HG03520 (cell line): ENCODE results near the gene NEMP1.
"Not testable (repeated sequence)": the region's sequence is repeated elsewhere in the genome, so short reads cannot be mapped to it uniquely, and the experiment has no call there.

Experiments used
- ATAC-seq: cut with Tn5 transposase; IDR thresholded peaks from one replicate; pipeline ENCODE4 v1.9.1; 2021; ENCODE audit warnings: mild to moderate bottlenecking, moderate library complexity; ENCODE audit not compliant: unreplicated experiment

NEMP1 gene

GRCh38 chr12:57078519-57079404, at the start of gene NEMP1:
Gene NEMP1 (minus strand): TSS chr12:57078791. CDS start chr12:57078745, 46 bp downstream.
- peak; percentile 95 for ATAC-seq

GRCh38 chr12:57127726-57128518, 49.3 kb upstream of the NEMP1 start, which contains the start of gene LRP1:
Gene LRP1 (plus strand): TSS chr12:57128483. CDS start chr12:57128965, 482 bp downstream.
- no peak for ATAC-seq

GRCh38 chr12:57127101-57127725, 48.6 kb upstream of the NEMP1 start:
- ATAC-seq: no peak

GRCh38 chr12:57126561-57126960, 48.0 kb upstream of the NEMP1 start:
- no peak for ATAC-seq

GRCh38 chr12:57126061-57126460, 47.5 kb upstream of the NEMP1 start:
- ATAC-seq: no peak

GRCh38 chr12:57124261-57124877, 45.8 kb upstream of the NEMP1 start:
- peak; percentile 54 for ATAC-seq

GRCh38 chr12:57123813-57124212, 45.2 kb upstream of the NEMP1 start:
- no peak for ATAC-seq

- not testable (repeated sequence) for ATAC-seq
These were observed 42.1 kb upstream of the NEMP1 start for GRCh38 chr12:57120718-57121117.

- no peak for ATAC-seq
These were observed 40.9 kb upstream of the NEMP1 start for GRCh38 chr12:57119294-57120085.

GRCh38 chr12:57118711-57119271, 40.2 kb upstream of the NEMP1 start:
- no peak for ATAC-seq

- ATAC-seq: no peak
These were observed 38.1 kb upstream of the NEMP1 start for GRCh38 chr12:57116580-57117281.

- ATAC-seq: peak; percentile 52
These were observed 34.1 kb upstream of the NEMP1 start for GRCh38 chr12:57112492-57113294.

- peak; percentile 53 for ATAC-seq
These were observed 32.6 kb upstream of the NEMP1 start, which contains the start of gene STAT6 for GRCh38 chr12:57111031-57111734. Gene STAT6 (minus strand): TSS chr12:57111362. CDS start chr12:57108278, 3,084 bp downstream.

- peak; percentile 36 for ATAC-seq
These were observed 31.8 kb upstream of the NEMP1 start for GRCh38 chr12:57110104-57111030.

GRCh38 chr12:57109207-57110103, 30.9 kb upstream of the NEMP1 start:
- ATAC-seq: no peak
